Stimulated activated naive CD4-positive, alpha-beta T cell treated with Interleukin-2 at 50 U/mL for 16 hours (primary cell): ENCODE data around the gene RPS23.
A peak's percentile ranks its signal among the peaks of the same experiment; 100 is the strongest.

Experiments
- DNase-seq: peaks from one replicate; lab custom pipeline; 2025; lab: John Stamatoyannopoulos, UW

The RPS23 gene

GRCh38 chr5:82244854-82245635, 33.1 kb downstream of the RPS23 start:
- DNase-seq: no peak

GRCh38 chr5:82244151-82244550, 34.0 kb downstream of the RPS23 start:
- DNase-seq: no peak

- no peak for DNase-seq
These were observed 43.3 kb downstream of the RPS23 start for GRCh38 chr5:82234885-82235284.

- peak; percentile 30 for DNase-seq
These were observed 52.5 kb downstream of the RPS23 start for GRCh38 chr5:82225525-82226172.
